ENCODE measurements around the gene GAS5. TPM values are rescaled to one million over a fixed set of nuclear protein-coding genes. Genes with fewer than 3 reads are reported as not detected.

The GAS5 gene
- total RNA-seq, 2 donors from 2014 or later = 456 to 587 TPM

DNA sequence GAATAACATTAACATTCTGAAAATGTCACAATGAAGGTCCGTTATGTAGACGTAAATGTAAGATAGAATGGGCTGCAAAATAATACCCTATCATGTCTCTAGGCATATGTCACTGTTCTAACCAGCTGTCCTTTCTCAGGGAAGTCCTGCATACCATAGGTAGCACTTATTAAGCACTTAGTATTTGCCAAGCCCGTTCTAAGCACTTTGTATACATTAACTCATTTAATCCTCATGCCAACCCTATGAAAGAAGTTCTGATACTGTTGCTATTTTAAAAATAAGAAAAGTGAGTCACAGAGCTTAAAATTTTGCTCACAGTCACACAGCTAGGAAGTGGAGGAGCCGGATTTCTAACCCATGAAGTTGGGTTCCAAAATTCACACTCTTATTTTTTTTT, 15.7 kb downstream of the GAS5 start:
- no peak overlapping the region for H3K4me3 Mint-ChIP-seq
- 85 to 100% methylated on average over 3 to 4 of the region's 4 CpGs for WGBS, 2 experiments (ENCODE audit: insufficient coverage in 1 of 2, insufficient read length in 1 of 2)
- H3K27ac Mint-ChIP-seq = peak overlapping the region; percentile 52
- Histone ChIP-seq H3K4me1 (ENCODE audit: control insufficient read depth, insufficient read depth, low read length) (peaks cover 9% of the 10 kb centered on the region), H3K27ac (ENCODE audit: low read depth, low read length) (no peak overlapping the region), H3K27me3 (ENCODE audit: control insufficient read depth, insufficient read depth, low read length, poor library complexity, severe bottlenecking) (no peaks in the 10 kb centered on the region), H3K4me3 (ENCODE audit: low read length) (no peak overlapping the region), H3K9me3 (ENCODE audit: control insufficient read depth, low read length) (no peaks in the 10 kb centered on the region), H3K36me3 (ENCODE audit: control insufficient read depth, insufficient read depth, low read length) (peaks cover 51% of the 10 kb centered on the region), H3K9ac (ENCODE audit: extremely low read depth, low read length, poor library complexity, severe bottlenecking) (no peak overlapping the region)
- H3K36me3 Mint-ChIP-seq (ENCODE audit: low read depth) = peaks cover 53% of the 10 kb centered on the region
- TF ChIP-seq CTCF (conservative IDR thresholded peaks at IDR 0.05) = no peak
- H3K4me1 Mint-ChIP-seq = peaks cover 33% of the 10 kb centered on the region
- H3K9me3 Mint-ChIP-seq = no peaks in the 10 kb centered on the region
- DNase-seq = no peak
- no peaks in the 10 kb centered on the region for H3K27me3 Mint-ChIP-seq (ENCODE audit: insufficient read depth)

- whole genome bisulfite sequencing, 2 experiments (ENCODE audit: insufficient coverage in 1 of 2, insufficient read length in 1 of 2) = 88% methylated on average over 1 of the region's 1 CpG; no CpG with 5 or more reads in 1 of the 2 experiments
These were observed 35.0 kb downstream of the GAS5 start for GRCh38 chr1:173832748-173833147.

GRCh38 chr1:173827611-173828010, 40.2 kb downstream of the GAS5 start:
- no peaks in the 10 kb centered on the region for H3K27me3 ChIP-seq (ENCODE audit: control insufficient read depth, insufficient read depth, low read length, poor library complexity, severe bottlenecking)
- no peaks in the 10 kb centered on the region for H3K27me3 Mint-ChIP-seq (ENCODE audit: insufficient read depth)
- H3K27ac ChIP-seq (ENCODE audit: low read depth, low read length) = no peak overlapping the region
- DNase-seq = no peak
- H3K36me3 ChIP-seq (ENCODE audit: control insufficient read depth, insufficient read depth, low read length) = peaks cover 33% of the 10 kb centered on the region
- 93 to 98% methylated on average over 2 of the region's 2 CpGs for WGBS, 2 experiments (ENCODE audit: insufficient coverage in 1 of 2, insufficient read length in 1 of 2)
- TF ChIP-seq CTCF (conservative IDR thresholded peaks at IDR 0.05) = no peak
- no peak overlapping the region for H3K27ac Mint-ChIP-seq
- H3K4me3 Mint-ChIP-seq = no peak overlapping the region
- H3K4me1 ChIP-seq (ENCODE audit: control insufficient read depth, insufficient read depth, low read length) = peaks cover 3% of the 10 kb centered on the region
- H3K9me3 ChIP-seq (ENCODE audit: control insufficient read depth, low read length) = no peaks in the 10 kb centered on the region
- H3K4me1 Mint-ChIP-seq = peaks cover 9% of the 10 kb centered on the region
- no peak overlapping the region for H3K9ac ChIP-seq (ENCODE audit: extremely low read depth, low read length, poor library complexity, severe bottlenecking)
- H3K36me3 Mint-ChIP-seq (ENCODE audit: low read depth) = peaks cover 28% of the 10 kb centered on the region
- H3K9me3 Mint-ChIP-seq = peaks cover 2% of the 10 kb centered on the region
- H3K4me3 ChIP-seq (ENCODE audit: low read length) = peak overlapping the region; percentile 65

More at GRCh38 chr1:173832748-173833147, 35.0 kb downstream of the GAS5 start:
- no peak overlapping the region for H3K27ac ChIP-seq (ENCODE audit: low read depth, low read length)
- DNase-seq = no peak
- no peaks in the 10 kb centered on the region for H3K27me3 ChIP-seq (ENCODE audit: control insufficient read depth, insufficient read depth, low read length, poor library complexity, severe bottlenecking)
- peaks cover 53% of the 10 kb centered on the region for H3K36me3 Mint-ChIP-seq (ENCODE audit: low read depth)
- H3K4me1 ChIP-seq (ENCODE audit: control insufficient read depth, insufficient read depth, low read length) = no peaks in the 10 kb centered on the region
- H3K27me3 Mint-ChIP-seq (ENCODE audit: insufficient read depth) = no peaks in the 10 kb centered on the region
- no peaks in the 10 kb centered on the region for H3K9me3 ChIP-seq (ENCODE audit: control insufficient read depth, low read length)
- H3K27ac Mint-ChIP-seq = no peak overlapping the region
- peaks cover 73% of the 10 kb centered on the region for H3K36me3 ChIP-seq (ENCODE audit: control insufficient read depth, insufficient read depth, low read length)
- H3K4me1 Mint-ChIP-seq = no peaks in the 10 kb centered on the region
- no peaks in the 10 kb centered on the region for H3K9me3 Mint-ChIP-seq
- H3K4me3 Mint-ChIP-seq = no peak overlapping the region
- H3K4me3 ChIP-seq (ENCODE audit: low read length) = no peak overlapping the region
- H3K9ac ChIP-seq (ENCODE audit: extremely low read depth, low read length, poor library complexity, severe bottlenecking) = no peak overlapping the region
- no peak for TF ChIP-seq CTCF (conservative IDR thresholded peaks at IDR 0.05)

Measured in endodermal cell (in vitro differentiated cells).